ENCODE data around the gene GGA3. TPM values are rescaled to one million over a fixed set of nuclear protein-coding genes. Genes with fewer than 3 reads are reported as not detected.
A peak's percentile ranks its signal among the peaks of the same experiment; 100 is the strongest.
"Not testable (repeated sequence)": the region's sequence is repeated elsewhere in the genome, so short reads cannot be mapped to it uniquely, and the experiment has no call there.

Gene GGA3
- total RNA-seq, 2 donors from 2014 or later = 18.5 to 23.7 TPM

- no peak for TF ChIP-seq CTCF (IDR thresholded peaks at IDR 0.05)
- peaks cover 25% of the 10 kb centered on the region for H3K36me3 ChIP-seq
- H3K9me3 ChIP-seq = no peaks in the 10 kb centered on the region
- H3K27me3 ChIP-seq = no peaks in the 10 kb centered on the region
- H3K4me1 ChIP-seq = peaks cover 0 to 20% of the 10 kb centered on the region in 2 donors
- no peak overlapping the region for H3K4me3 ChIP-seq
- no peak overlapping the region for H3K27ac ChIP-seq
- DNase-seq (ENCODE audit: low spot score) = no peak
Observed at GRCh38 chr17:75208161-75208560, 53.2 kb downstream of the GGA3 start.

DNA sequence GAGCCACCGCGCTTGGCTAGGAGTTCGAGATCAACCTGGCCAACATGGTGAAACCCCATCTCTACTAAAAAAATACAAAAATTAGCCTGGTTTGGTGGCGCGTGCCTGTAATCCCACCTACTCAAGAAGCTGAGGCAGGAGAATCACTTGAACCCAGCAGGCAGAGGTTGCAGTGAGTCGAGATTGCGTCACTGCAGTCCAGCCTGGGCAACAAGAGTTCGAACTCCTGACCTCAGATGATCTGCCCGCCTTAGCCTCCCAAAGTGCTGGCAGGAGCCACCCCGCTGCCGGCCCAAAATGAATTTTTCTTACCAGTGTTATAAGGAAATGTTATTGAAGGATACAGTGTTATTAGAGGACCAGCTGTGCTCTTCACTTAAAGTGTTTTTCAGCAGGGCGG lies 53.6 kb downstream of the GGA3 start:
- no peak for DNase-seq (ENCODE audit: low spot score)
- Histone ChIP-seq H3K4me3 (no peak overlapping the region), H3K4me1 (peaks cover 0 to 20% of the 10 kb centered on the region in 2 donors), H3K27ac (no peak overlapping the region), H3K36me3 (peaks cover 21% of the 10 kb centered on the region), H3K9me3 (no peaks in the 10 kb centered on the region), H3K27me3 (no peaks in the 10 kb centered on the region)
- no peak for TF ChIP-seq CTCF (IDR thresholded peaks at IDR 0.05)

- H3K36me3 ChIP-seq = peaks cover 16% of the 10 kb centered on the region
- DNase-seq (ENCODE audit: low spot score); H3K27ac ChIP-seq; H3K27me3 ChIP-seq; H3K4me3 ChIP-seq; H3K9me3 ChIP-seq: not testable (repeated sequence)
- peaks cover 0 to 20% of the 10 kb centered on the region in 2 donors for H3K4me1 ChIP-seq
Observed at GRCh38 chr17:75207050-75207407, 54.4 kb downstream of the GGA3 start.

- Histone ChIP-seq H3K9me3 (no peaks in the 10 kb centered on the region), H3K4me1 (peaks cover 0 to 20% of the 10 kb centered on the region in 2 donors), H3K27me3 (no peaks in the 10 kb centered on the region), H3K4me3 (peak overlapping the region; percentile 91 to 96), H3K27ac (peak overlapping the region; percentile 88 to 96), H3K36me3 (peaks cover 5% of the 10 kb centered on the region)
- no peak for TF ChIP-seq CTCF (IDR thresholded peaks at IDR 0.05)
- no peak for DNase-seq (ENCODE audit: low spot score)
Observed at GRCh38 chr17:75205793-75206163, 55.6 kb downstream of the GGA3 start.

DNA sequence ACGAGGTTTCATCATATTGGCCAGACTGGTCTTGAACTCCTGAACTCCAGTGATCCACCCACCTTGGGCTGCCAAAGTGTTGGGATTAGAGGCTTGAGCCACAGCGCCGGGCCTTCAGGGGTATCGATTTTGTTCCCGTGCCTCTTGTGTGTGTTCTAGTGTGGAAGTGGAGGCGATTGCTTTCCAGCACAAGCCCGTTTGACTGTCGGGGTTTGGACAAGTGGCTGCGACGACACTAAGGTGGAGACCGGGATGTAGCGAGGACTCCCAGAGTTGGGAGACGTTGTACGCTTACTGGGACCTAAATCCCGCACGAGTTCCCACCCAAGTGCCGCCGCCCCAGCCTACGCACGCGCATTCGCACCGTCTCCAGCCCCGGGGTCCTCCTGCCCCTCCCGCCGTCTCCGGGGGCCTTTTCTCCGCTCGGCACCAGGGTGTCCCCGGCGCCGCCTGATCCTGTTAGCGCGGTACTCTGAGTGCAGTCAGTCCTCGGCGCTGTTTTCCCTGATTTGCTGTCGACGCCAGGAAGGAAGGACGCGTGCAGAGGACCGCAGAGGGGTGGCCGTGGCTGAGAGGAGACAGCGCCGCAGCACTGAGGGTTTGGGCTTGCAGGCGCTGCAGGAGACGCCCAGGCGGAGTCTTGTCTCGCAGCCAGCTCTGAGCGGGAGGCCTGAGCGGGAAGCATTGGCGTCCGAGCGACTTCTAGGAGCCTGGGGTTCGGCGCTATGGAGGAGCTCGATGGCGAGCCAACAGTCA lies 56.2 kb downstream of the GGA3 start, which contains the start of gene NUP85:
NUP85 (plus strand) TSS at position 643 of the 756 bp plus-strand sequence; CDS start at position 726, 83 bp downstream.
- Histone ChIP-seq H3K4me1 (peaks cover 0 to 20% of the 10 kb centered on the region in 2 donors), H3K4me3 (peak within 1 kb of the TSS; percentile 91 to 96), H3K27ac (peak within 1 kb of the TSS; percentile 88 to 96), H3K9me3 (no peaks in the 10 kb centered on the region), H3K27me3 (no peaks in the 10 kb centered on the region), H3K36me3 (peaks cover 5% of the 10 kb centered on the region)
- DNase-seq (ENCODE audit: low spot score) = peak; percentile 93
- TF ChIP-seq CTCF (IDR thresholded peaks at IDR 0.05) = no peak

GRCh38 chr17:75199886-75200618 lies 61.4 kb downstream of the GGA3 start:
- Histone ChIP-seq H3K36me3 (no peaks in the 10 kb centered on the region), H3K4me1 (peaks cover 0 to 8% of the 10 kb centered on the region in 2 donors), H3K27me3 (no peaks in the 10 kb centered on the region), H3K4me3 (no peak overlapping the region), H3K9me3 (no peaks in the 10 kb centered on the region), H3K27ac (no peak overlapping the region)
- no peak for DNase-seq (ENCODE audit: low spot score)
- TF ChIP-seq CTCF (IDR thresholded peaks at IDR 0.05) = no peak
